Endothelial cell (in vitro differentiated cells): ENCODE measurements around the gene SFXN3. TPM values are rescaled to one million over a fixed set of nuclear protein-coding genes. Genes with fewer than 3 reads are reported as not detected.

Experiments used
- DNase-seq: peaks from one replicate; pipeline ENCODE4 v3.0.0; 2021; ENCODE audit warnings: low spot score
- H3K27ac Mint-ChIP-seq: one replicate; pipeline ENCODE4 v1.8.0; 2021; ENCODE audit warnings: mixed read lengths, inconsistent platforms; ENCODE audit not compliant: unreplicated experiment
- H3K27me3 Mint-ChIP-seq: one replicate; pipeline ENCODE4 v1.8.0; 2021; ENCODE audit warnings: mild to moderate bottlenecking, moderate library complexity, mixed read lengths, inconsistent platforms; ENCODE audit not compliant: unreplicated experiment
- H3K36me3 Mint-ChIP-seq: one replicate; pipeline ENCODE4 v1.8.0; 2021; ENCODE audit warnings: mild to moderate bottlenecking, low read depth, mixed read lengths, inconsistent platforms; ENCODE audit not compliant: unreplicated experiment
- H3K4me1 Mint-ChIP-seq: one replicate; pipeline ENCODE4 v1.8.0; 2021; ENCODE audit warnings: mild to moderate bottlenecking, mixed read lengths, inconsistent platforms; ENCODE audit not compliant: unreplicated experiment
- H3K4me3 Mint-ChIP-seq: one replicate; pipeline ENCODE4 v1.8.0; 2021; ENCODE audit warnings: mild to moderate bottlenecking, mixed read lengths, inconsistent platforms; ENCODE audit not compliant: unreplicated experiment
- H3K9me3 Mint-ChIP-seq: one replicate; pipeline ENCODE4 v1.8.0; 2021; ENCODE audit warnings: mixed read lengths, inconsistent platforms; ENCODE audit not compliant: unreplicated experiment
- CTCF ChIP-seq: fragments of 200-600 bp; sonication (generic); IDR thresholded peaks from one replicate; pipeline ENCODE4 v1.5.0; 2021; ENCODE audit warnings: antibody characterized with exemption; ENCODE audit not compliant: unreplicated experiment
- total RNA-seq: library from RNA; stranded (reverse); fragmentation: NEBNext Ultra II Directional; extraction: Animal tissue kit (Norgen Biotek cat#: 25700); gene quantifications from one replicate; pipeline ENCODE4 v1.2.1, GENCODE V29; 2021; ENCODE audit not compliant: unreplicated experiment

The SFXN3 gene
- total RNA-seq, 1 donor from 2014 or later = 27.1 TPM

GRCh38 chr10:101055411-101055810 lies 24.4 kb downstream of the SFXN3 start:
- Mint-ChIP-seq H3K4me3 (no peak overlapping the region), H3K36me3 (no peaks in the 10 kb centered on the region), H3K27ac (no peak overlapping the region), H3K4me1 (peaks cover 9% of the 10 kb centered on the region), H3K9me3 (no peaks in the 10 kb centered on the region), H3K27me3 (peaks cover 6% of the 10 kb centered on the region)
- no peak for TF ChIP-seq CTCF
- DNase-seq = no peak

DNA sequence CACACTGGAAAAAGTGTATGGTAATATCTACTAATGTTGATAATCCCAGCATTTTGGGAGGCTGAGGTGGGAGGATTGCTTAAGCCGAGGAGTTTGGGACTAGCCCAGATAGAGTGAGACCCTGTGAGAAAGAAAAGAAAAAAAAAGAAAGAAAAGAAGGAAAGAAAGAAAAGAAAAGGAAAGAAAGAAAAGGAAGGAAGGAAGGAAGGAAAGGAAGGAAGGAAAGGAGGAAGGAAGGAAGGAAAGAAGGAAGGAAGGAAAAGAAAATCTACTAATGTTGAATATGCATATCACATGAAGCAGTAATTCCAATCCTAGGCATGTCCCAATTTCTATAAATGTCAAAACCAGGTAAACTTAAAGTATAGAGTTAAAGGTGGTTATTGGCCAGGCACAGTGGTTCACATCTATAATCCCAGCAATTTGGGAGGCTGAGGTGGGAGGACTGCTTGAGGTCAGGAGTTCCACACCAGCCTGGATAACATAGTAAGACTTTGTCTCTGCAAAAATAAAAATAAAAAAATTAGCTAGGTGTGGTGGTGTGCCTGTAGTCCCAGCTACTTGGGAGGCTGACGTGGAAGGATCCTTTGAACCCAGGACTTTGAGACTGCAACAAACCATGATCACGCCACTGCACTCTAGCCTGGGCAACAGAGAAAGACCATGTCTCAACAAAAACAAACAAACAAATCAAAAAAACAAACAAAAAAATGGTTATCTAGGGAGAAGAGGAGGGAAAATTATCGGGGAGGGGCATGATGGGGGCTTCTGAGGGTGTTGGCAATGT lies 25.5 kb downstream of the SFXN3 start:
- no peaks in the 10 kb centered on the region for H3K9me3 Mint-ChIP-seq
- H3K27me3 Mint-ChIP-seq = no peaks in the 10 kb centered on the region
- H3K27ac Mint-ChIP-seq = no peak overlapping the region
- H3K4me1 Mint-ChIP-seq = peaks cover 10% of the 10 kb centered on the region
- H3K36me3 Mint-ChIP-seq = no peaks in the 10 kb centered on the region
- TF ChIP-seq CTCF = no peak
- DNase-seq = no peak
- H3K4me3 Mint-ChIP-seq = no peak overlapping the region

DNA sequence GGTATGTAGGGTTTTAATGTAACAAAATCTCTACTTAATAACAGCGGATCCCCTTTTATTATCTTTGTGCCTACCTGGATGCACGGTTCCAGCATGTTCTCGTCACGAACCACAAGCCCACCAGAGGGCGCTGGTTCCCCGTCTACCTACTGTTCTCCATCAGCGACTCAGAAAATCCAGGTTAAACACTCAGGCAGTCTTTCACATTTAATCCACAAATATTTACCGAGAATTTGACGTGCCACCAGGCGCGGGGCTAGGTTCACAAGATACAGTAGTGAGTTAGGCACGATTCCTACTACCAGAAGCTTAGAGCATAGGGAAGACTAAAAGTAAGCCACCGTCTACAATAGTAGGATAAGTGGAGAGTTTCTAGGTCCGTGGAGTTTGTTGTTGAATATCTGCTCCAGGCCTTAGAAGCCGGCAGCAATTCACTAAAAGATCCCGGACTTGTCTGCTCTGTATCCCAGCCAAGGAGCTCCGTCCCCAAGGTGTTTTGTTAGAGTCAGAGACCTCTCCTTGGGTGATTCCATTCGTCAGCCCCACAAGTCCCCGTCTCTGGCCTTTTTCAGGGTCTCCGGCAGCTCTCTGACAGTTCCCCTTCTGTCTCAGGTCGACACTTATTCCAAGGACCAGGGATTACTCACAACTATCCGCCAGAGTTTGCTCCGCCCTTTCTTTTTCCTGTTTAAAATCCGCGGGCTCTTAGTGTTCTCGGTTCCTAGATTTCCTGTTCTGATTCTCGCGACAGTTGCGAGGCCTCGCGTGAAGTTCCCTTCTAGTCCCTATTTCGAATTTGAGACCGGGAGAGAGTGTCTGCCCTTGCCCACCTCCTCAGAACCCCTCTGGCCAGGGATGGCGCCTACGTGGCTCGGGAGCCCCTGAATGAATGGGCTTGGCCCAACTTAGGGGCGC lies 29.3 kb downstream of the SFXN3 start:
- no peaks in the 10 kb centered on the region for H3K9me3 Mint-ChIP-seq
- TF ChIP-seq CTCF = peak; percentile 82
- H3K27me3 Mint-ChIP-seq = no peaks in the 10 kb centered on the region
- peak; percentile 82 for DNase-seq
- H3K4me1 Mint-ChIP-seq = peaks cover 40% of the 10 kb centered on the region
- peak overlapping the region; percentile 96 for H3K4me3 Mint-ChIP-seq
- H3K36me3 Mint-ChIP-seq = no peaks in the 10 kb centered on the region
- H3K27ac Mint-ChIP-seq = peak overlapping the region; percentile 94

DNA sequence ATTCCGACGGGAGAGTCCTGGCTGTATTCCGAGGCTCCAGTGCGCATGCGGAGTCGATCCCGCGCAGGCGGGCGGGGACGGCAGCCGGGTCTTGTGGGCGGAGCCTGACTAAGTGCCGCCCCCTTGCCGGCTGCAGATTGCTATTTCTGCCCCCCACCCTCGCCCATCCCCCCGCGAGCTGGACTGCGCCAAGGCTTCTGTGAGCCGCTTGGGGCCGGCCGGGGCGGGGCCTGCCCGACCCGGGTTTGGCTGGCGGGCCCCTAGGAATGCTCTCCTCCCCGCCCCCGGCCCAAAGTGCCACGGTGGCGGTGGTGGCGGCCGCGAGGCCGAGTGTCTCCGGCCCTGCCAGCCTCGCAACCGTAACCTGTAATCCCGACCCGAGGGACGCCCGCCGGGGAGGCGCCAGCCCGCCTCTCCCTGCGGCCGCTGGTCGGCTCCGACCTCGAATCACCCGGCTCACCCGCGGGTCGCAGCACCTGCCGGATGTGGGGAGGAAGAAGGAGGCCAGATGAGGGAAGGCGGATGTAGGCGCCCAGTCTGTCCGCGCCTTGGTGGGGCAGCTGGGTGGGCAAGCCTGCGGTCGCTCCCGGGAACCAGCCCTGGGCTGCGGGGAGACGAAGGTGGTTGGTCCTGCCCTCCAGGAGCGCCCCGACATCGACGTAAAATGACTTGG lies 30.1 kb downstream of the SFXN3 start:
- Mint-ChIP-seq H3K9me3 (no peaks in the 10 kb centered on the region), H3K27ac (peak overlapping the region; percentile 94), H3K36me3 (no peaks in the 10 kb centered on the region), H3K4me3 (peak overlapping the region; percentile 96), H3K4me1 (peaks cover 48% of the 10 kb centered on the region), H3K27me3 (no peaks in the 10 kb centered on the region)
- DNase-seq = peak; percentile 96
- TF ChIP-seq CTCF = no peak
